GM21423 (cell line): ENCODE data around the gene PKM.

ENCODE experiments used
- ATAC-seq: cut with Tn5 transposase; IDR thresholded peaks from one replicate; pipeline ENCODE4 v1.9.1; 2021; ENCODE audit warnings: mild to moderate bottlenecking, moderate library complexity; ENCODE audit not compliant: unreplicated experiment

Gene PKM

GRCh38 chr15:72161361-72162132, 69.4 kb downstream of the PKM start:
- no peak for ATAC-seq

DNA sequence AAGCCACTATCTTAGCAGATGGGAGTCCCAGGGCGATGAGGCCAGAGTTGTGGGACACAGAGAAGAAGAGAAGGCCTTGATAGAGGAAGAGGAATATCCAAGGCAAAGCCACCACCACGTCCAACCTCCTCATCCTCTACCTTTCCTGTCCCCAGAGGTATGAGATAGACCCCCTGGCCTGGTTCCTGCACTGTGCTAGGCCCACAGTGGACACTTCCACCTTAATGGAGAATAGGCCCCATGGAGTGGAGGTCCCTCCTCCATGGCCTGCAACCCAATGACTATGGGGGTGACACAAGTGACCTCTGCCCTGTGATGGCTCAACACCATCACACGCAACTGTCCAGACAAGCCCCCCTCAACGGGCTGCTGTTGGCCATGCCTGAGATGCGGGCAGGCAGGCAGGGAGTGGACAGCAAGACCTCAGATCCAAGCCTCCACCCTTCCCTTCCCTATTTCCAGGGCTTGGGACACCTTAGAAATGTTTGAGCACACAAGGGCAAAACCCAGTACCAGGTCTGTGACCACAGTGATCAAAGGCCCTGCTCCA, 70.2 kb downstream of the PKM start:
- ATAC-seq, result no peak

DNA sequence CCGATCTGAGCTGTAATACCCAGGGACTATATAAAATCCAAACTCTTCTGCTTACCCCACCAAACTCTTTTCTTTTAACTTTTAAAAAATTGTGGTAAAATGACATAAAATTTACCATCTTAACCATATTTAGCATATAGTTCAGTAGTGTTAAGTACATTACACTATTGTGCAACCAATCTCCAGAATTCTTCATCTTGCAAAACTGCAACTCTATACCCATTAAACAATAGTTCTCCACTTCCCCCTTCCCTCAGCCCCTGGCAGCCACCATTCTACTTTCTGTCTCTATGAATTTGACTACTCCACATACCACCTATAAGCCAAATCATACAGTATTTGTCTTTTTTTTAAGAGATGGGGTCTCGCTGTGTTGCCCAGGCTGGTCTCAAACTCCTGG, 74.1 kb downstream of the PKM start:
- no peak for ATAC-seq

- ATAC-seq, result no peak
Observed at GRCh38 chr15:72155635-72156616, 75.1 kb downstream of the PKM start.

DNA sequence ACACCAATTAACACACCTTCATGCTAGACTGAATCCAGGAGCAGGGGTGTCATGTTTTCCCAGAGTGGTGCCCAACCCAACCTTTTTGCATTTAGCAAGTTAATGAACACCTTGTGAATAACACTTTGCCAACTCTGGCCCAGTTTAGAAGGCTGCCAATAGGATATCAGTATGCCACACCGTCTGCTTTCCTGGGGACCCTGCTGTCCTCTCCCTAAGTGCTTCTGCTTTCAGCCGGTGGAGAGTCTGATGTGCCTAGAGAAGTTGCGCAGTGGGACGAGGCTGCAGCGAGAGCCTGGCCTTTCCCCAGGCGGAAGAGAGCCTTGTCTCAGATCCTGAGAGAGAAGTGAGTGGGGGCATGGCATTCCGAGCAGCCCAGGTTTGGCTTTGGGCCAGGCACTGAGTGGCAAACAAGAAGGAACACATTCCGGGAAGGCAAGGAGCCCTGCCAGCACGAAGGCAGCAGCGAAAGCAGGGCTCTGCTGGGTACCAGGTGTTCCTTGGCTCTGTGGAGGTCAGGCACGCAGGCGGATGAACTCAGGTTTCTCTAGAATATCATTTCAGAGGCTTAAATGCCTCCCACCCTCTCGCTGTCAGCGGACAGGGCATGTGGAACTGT, 75.9 kb downstream of the PKM start:
- ATAC-seq, result no peak

GRCh38 chr15:72154316-72154715, 76.7 kb downstream of the PKM start:
- no peak for ATAC-seq

DNA sequence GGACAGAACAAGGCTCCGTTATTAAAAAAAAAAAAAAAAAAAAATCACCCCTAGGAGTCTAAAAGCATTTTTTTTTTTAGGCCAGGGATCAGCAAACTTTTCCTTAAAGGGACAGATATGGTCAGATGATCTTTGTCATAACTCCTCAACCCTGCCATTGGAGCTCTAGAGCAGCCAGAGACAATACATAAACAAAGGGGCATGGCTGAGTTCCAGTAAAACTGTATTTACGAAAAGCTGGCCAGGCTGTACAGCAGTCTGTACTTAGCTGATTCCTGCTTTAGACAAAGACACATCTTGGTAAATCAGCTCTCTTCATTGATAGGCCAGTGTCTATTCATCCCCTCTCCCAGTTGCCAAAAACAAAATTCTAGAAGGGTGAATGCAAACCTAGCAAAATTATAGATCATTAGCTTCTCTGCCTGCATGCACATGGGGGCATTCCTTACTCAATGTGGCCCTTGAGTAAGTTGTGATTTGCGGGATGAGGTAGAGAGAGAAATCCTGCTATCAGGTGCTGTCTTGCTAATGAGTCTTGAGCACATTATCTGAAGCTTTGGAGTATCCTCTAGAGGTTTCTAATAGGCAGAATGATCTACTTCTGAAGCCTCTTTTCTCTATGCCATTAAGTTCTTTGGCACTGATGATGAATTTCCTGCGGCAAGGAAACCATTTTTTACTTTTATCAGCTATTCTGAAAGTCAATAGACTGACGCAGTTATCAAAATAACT, 77.6 kb downstream of the PKM start:
- no peak for ATAC-seq
